NT2/D1 (cell line): Measurements from ENCODE around the gene SCEL.

Source experiments
- YY1 ChIP-seq: IDR thresholded peaks from 2 replicates; pipeline ENCODE4 v1.6.1; 2011; ENCODE audit not compliant: insufficient read length, insufficient read depth
- ZNF274 ChIP-seq: IDR thresholded peaks from 2 replicates; pipeline ENCODE4 v1.6.1; 2011; ENCODE audit warnings: mild to moderate bottlenecking, low read depth, low read length

DNA sequence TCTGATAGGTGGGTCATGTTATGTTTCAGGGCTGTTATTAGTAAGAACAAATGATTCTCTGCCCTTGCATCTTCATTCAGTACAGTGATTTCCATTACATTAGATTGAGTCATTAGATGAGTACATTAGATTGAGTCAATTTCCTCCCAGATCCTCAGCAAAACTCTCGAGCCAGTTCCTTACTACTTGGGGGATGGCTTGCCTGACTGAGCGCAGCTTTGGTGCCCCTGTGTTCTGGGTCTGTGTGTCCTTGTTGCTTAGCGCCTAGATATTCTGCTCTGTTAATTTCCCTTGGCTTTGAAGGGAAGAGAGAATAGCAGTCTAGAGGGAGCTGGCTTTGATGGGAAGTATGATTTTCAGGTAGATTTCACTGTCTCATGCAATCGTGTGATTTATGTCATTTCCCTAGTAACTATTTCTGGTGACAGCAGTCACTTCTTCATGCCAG lies 19.1 kb upstream of the SCEL start:
- TF ChIP-seq ZNF274 (no peak), YY1 (no peak)
